ENCODE data around the gene PAPOLG.
A peak's percentile ranks its signal among the peaks of the same experiment; 100 is the strongest.
"Not testable (repeated sequence)": the region's sequence is repeated elsewhere in the genome, so short reads cannot be mapped to it uniquely, and the experiment has no call there.

Gene PAPOLG

DNA sequence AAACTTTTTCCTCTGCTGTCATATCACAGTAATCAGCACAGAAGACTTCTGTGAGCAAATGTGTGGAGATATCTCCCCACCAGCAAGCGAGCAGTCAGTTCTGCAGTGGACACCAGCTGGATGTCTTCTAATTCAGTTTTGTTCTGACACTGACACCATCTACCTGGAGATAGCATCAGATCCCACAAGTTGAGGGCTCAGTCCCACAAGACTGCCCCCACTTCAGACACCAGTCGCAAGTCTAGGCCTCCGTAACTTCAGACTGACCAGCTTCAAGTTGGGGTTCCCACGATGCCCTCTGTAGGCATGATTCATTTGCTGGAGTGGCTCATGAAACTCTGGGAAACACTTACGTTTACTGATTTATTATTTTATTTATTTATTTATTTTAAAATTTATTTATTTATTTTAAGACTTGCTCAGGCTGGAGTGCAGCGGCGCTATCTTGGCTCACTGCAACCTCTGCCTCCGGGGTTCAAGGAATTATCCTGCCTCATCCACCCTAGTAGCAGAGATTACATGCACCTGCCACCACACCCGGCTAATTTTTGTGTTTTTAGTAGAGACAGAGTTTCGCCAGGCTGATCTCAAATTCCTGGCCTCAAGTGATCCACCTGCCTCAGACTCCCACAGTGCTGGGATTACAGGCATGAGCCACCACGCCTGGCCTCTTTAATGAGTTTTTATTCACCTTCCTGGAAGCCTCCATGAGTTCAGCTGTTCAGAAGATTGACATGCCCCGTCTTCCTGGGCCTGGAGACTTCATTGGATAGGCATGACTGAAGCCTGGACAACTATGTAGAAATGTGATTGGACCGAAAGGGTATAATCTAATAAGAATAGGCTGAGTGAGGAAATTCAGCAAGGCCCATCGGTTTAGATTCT lies 55.7 kb downstream of the PAPOLG start:
- Histone ChIP-seq H3K4me3 (ENCODE audit: low read depth, low read length) (no peak overlapping the region), H3K9me3 (ENCODE audit: severe bottlenecking) (no peaks in the 10 kb centered on the region), H3K27ac (no peak overlapping the region), H3K27me3 (ENCODE audit: insufficient read depth, low read depth, severe bottlenecking) (no peaks in the 10 kb centered on the region), H3K36me3 (no peaks in the 10 kb centered on the region)
- peak; percentile 4 for DNase-seq
- TF ChIP-seq, protein P1, sequence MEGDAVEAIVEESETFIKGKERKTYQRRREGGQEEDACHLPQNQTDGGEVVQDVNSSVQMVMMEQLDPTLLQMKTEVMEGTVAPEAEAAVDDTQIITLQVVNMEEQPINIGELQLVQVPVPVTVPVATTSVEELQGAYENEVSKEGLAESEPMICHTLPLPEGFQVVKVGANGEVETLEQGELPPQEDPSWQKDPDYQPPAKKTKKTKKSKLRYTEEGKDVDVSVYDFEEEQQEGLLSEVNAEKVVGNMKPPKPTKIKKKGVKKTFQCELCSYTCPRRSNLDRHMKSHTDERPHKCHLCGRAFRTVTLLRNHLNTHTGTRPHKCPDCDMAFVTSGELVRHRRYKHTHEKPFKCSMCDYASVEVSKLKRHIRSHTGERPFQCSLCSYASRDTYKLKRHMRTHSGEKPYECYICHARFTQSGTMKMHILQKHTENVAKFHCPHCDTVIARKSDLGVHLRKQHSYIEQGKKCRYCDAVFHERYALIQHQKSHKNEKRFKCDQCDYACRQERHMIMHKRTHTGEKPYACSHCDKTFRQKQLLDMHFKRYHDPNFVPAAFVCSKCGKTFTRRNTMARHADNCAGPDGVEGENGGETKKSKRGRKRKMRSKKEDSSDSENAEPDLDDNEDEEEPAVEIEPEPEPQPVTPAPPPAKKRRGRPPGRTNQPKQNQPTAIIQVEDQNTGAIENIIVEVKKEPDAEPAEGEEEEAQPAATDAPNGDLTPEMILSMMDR (IDR thresholded peaks at IDR 0.05; ENCODE audit: low read depth, low read length): no peak

- not testable (repeated sequence) for H3K9me3 ChIP-seq (ENCODE audit: severe bottlenecking); H3K27me3 ChIP-seq (ENCODE audit: insufficient read depth, low read depth, severe bottlenecking); H3K4me3 ChIP-seq (ENCODE audit: low read depth, low read length); DNase-seq; H3K27ac ChIP-seq; H3K36me3 ChIP-seq
These were observed 61.1 kb downstream of the PAPOLG start for GRCh38 chr2:60817191-60817590.

DNA sequence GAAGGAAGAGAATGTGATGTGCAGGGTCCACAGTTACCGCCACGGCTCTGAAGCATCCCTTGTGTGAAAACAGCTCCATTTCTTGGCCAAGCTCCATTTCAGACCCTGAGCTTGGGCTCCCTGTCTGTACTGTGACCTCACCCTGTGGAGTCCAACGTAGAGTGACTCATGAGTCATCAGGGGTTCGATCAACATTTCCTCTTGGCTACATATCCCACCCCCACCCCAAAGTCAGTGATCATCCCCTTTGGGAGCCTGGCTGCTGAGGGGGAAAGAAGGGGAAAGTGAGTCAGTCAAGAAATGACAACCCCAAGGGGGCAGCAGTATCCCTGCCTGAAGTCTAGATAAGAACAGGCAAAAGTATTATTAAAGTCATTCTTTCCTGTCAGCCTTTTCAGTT lies 62.2 kb downstream of the PAPOLG start:
- Histone ChIP-seq H3K27ac (no peak overlapping the region), H3K4me3 (ENCODE audit: low read depth, low read length) (no peak overlapping the region), H3K9me3 (ENCODE audit: severe bottlenecking) (no peaks in the 10 kb centered on the region), H3K36me3 (no peaks in the 10 kb centered on the region), H3K27me3 (ENCODE audit: insufficient read depth, low read depth, severe bottlenecking) (no peaks in the 10 kb centered on the region)
- TF ChIP-seq, protein P1 (IDR thresholded peaks at IDR 0.05; ENCODE audit: low read depth, low read length): peak; percentile 21; the same call in 1 of the 2 replicates
- no peak for DNase-seq

DNA sequence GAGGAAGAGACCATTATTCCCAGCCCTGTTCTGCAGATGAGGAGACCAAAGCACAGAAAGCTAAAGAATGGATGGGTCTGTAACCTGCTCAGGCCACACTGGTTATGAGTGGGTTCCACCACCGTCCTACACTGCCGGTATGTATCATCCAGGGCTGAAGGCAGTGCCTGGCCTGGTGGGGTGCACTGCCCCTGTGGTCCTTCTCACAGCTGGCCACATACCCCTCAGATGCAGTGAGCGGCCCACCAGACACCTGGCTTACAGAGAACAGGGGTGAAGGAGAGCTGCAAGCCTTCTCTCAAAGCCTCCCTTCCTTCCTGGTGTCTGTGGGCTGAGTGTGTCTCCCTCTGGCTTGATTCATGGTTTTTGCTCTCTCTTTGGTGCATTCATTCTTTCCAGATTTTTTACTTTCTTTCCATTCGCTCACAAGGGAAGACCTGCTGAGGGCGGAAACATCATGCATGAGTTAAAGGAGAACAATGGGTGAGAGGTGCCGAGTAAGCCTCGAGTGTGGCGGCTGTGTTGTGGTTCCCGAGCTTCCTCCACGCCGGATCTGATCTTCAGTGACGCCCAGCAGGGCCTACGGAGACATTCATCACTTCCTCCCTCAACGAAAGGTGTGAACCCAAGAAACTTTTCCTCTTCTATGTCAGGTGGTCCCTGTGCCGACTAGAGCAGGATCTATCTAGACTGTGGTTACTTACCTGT lies 63.2 kb downstream of the PAPOLG start:
- Histone ChIP-seq H3K36me3 (no peaks in the 10 kb centered on the region), H3K4me3 (ENCODE audit: low read depth, low read length) (no peak overlapping the region), H3K27ac (no peak overlapping the region), H3K27me3 (ENCODE audit: insufficient read depth, low read depth, severe bottlenecking) (no peaks in the 10 kb centered on the region), H3K9me3 (ENCODE audit: severe bottlenecking) (no peaks in the 10 kb centered on the region)
- TF ChIP-seq, protein P1 (IDR thresholded peaks at IDR 0.05; ENCODE audit: low read depth, low read length): no peak
- DNase-seq: no peak

DNA sequence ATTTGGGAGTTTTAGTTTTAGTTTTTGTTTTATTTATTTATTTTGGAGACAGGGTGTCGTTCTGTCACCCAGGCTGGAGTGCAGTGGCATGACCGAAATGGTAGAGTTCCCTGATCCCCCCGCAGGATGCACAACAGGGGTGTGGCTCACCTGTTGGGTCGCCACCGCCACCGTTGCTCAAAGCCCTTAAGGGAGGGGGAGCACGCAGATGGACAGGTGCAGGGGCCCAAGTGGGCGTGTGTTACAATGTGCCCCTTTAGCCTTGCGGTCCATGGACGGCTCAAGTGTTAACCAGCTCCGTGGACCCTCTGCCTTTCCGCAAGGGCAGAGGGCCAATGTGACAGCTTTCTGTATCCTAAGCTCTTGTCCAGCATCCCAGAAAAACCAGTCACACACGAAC lies 63.9 kb downstream of the PAPOLG start:
- Histone ChIP-seq H3K36me3 (no peaks in the 10 kb centered on the region), H3K27ac (no peak overlapping the region), H3K27me3 (ENCODE audit: insufficient read depth, low read depth, severe bottlenecking) (no peaks in the 10 kb centered on the region), H3K4me3 (ENCODE audit: low read depth, low read length) (no peak overlapping the region), H3K9me3 (ENCODE audit: severe bottlenecking) (no peaks in the 10 kb centered on the region)
- DNase-seq: no peak
- TF ChIP-seq, protein P1 (IDR thresholded peaks at IDR 0.05; ENCODE audit: low read depth, low read length): no peak

GRCh38 chr2:60820416-60821132 lies 64.5 kb downstream of the PAPOLG start:
- Histone ChIP-seq H3K27ac (no peak overlapping the region), H3K9me3 (ENCODE audit: severe bottlenecking) (no peaks in the 10 kb centered on the region), H3K4me3 (ENCODE audit: low read depth, low read length) (no peak overlapping the region), H3K36me3 (no peaks in the 10 kb centered on the region), H3K27me3 (ENCODE audit: insufficient read depth, low read depth, severe bottlenecking) (no peaks in the 10 kb centered on the region)
- TF ChIP-seq, protein P1 (IDR thresholded peaks at IDR 0.05; ENCODE audit: low read depth, low read length): no peak
- no peak for DNase-seq
